DMS 273 treated with DMSO at 0.1 percent for 48 hours (cell line): Measurements from ENCODE around the gene EVI5L.
"Not testable (repeated sequence)": the region's sequence is repeated elsewhere in the genome, so short reads cannot be mapped to it uniquely, and the experiment has no call there.

Experiments
- DNase-seq: peaks from one replicate; lab custom pipeline; 2025; lab: John Stamatoyannopoulos, UW

The EVI5L gene

GRCh38 chr19:7846155-7846646 lies 16.2 kb downstream of the EVI5L start:
- no peak for DNase-seq

DNA sequence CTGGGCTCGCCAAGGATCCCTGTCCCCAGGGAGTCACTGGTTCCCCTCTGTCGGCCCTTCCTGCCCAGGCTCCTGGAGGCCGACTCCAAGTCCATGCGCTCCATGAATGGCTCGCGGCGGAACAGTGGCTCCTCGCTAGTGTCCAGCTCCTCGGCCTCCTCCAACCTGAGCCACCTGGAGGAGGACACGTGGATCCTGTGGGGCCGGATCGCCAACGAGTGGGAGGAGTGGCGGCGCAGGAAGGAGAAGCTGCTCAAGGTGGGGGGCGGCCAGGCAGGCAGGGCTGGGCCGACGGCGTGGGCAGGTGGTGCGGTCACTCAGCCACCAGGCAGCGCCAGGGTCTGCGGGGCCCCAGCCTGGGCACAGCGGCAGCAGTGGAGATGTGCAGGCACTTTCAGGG lies 17.6 kb downstream of the EVI5L start:
- DNase-seq, result no peak

GRCh38 chr19:7848779-7849457 lies 18.9 kb downstream of the EVI5L start:
- DNase-seq, result no peak

DNA sequence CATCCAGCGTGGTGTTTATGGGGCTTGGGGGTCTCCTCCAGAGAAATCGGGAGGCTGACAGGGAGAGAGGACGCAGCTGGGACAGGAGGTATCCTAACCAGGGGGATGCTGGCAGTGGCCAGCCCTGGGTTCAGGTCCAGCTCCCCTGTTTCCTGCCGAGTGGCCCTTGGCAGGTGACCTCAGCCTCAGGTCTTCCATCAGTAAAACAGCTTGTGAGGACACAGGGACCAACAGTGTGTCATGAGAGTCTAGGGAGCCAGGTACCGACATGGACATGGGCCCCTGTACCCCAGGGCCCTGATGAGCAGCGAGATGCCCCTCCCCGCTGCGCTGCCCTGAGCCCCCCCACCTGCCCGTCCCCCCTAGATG lies 19.6 kb downstream of the EVI5L start:
- DNase-seq, result no peak

GRCh38 chr19:7850000-7850813 lies 20.2 kb downstream of the EVI5L start:
- DNase-seq, result no peak

- DNase-seq, result no peak
These were observed 21.1 kb downstream of the EVI5L start for GRCh38 chr19:7850945-7851622.

GRCh38 chr19:7851623-7852500 lies 21.8 kb downstream of the EVI5L start:
- no peak for DNase-seq

- peak; percentile 25 for DNase-seq
These were observed 23.1 kb downstream of the EVI5L start for GRCh38 chr19:7852851-7853769.

GRCh38 chr19:7853770-7854128 lies 23.7 kb downstream of the EVI5L start:
- DNase-seq, result no peak

DNA sequence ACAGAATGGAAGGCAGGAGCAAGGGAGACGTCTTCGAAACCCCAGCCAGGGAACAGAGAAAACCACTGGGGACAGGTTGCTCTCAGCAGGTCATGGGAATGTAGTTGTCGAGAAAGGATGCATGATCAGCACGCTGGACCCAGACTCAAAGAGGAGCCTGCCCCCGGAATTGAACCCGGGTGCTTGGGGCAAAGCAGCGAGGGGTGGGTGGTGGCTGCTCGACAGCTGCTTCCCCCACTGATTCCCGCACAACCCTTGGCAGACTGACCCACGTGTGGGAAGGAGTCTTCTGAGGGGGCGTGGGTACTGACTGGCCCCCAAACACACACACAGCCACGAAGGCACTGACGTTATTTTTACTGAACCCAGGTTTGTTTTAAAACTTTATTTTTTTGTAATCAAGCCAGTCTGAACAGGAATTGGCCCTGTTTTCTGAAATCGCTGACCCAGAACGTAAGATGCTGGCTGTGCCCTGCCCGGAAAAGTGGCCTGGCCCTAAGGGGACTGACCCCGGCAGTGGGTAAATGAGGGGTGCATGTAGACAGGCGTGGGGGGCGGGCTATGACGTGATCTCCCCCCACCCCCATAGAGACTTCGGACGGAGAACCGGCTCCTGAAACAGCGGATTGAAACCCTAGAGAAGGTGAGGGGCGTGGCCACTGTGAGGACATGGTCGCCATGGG lies 25.5 kb downstream of the EVI5L start:
- no peak for DNase-seq

GRCh38 chr19:7856109-7856591 lies 26.1 kb downstream of the EVI5L start:
- DNase-seq, result no peak

- DNase-seq, result no peak
These were observed 27.0 kb downstream of the EVI5L start for GRCh38 chr19:7856679-7857663.

GRCh38 chr19:7857727-7858108 lies 27.7 kb downstream of the EVI5L start:
- no peak for DNase-seq

DNA sequence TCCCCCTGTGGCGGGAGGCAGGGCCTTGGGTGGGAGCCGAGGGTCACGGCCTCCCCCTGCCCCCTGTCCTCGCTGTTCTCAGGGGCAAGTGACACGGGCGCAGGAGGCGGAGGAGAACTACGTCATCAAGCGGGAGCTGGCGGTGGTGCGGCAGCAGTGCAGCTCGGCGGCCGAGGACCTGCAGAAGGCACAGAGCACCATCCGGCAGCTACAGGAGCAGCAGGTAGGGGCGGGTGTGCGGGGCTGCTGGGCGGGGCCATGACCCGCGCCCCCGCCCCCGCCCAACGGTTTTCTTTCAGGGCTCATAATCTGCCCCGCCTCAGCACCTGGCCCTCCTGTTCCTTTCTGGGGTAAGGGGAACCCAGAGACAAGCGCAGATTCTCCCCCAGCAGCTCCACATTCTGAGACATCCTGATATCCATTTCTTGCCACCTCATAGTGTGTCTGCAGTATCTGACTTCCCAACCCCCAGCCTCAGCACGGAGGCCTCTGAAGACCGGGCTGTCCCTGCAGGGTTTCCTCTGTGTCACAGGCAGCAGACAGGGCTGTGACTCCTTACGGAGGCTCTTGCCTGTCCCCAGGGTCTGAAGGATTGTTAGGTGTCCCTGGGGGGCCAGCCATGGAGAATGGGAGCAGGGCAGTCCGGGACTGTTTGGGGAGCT lies 28.2 kb downstream of the EVI5L start:
- DNase-seq, result no peak

DNA sequence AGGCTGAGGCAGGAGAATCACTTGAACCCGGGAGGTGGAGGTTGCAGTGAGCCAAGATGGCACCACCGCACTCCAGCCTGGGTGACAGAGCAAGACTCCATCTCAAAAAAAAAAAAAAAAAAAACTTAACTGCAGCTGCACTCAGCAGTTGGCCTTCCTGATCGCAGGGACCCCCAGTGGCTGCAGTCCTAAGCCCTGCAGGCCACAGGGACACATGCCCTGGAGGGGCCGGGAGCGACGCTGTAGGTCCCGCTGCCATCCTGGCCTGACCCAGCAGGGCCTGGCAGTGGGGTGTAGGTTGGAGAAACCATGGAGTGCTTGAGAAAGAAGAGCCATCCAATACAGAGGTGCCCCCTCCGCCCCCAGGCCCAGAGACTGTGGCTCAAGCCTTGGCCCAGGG lies 29.1 kb downstream of the EVI5L start:
- DNase-seq, result not testable (repeated sequence)

DNA sequence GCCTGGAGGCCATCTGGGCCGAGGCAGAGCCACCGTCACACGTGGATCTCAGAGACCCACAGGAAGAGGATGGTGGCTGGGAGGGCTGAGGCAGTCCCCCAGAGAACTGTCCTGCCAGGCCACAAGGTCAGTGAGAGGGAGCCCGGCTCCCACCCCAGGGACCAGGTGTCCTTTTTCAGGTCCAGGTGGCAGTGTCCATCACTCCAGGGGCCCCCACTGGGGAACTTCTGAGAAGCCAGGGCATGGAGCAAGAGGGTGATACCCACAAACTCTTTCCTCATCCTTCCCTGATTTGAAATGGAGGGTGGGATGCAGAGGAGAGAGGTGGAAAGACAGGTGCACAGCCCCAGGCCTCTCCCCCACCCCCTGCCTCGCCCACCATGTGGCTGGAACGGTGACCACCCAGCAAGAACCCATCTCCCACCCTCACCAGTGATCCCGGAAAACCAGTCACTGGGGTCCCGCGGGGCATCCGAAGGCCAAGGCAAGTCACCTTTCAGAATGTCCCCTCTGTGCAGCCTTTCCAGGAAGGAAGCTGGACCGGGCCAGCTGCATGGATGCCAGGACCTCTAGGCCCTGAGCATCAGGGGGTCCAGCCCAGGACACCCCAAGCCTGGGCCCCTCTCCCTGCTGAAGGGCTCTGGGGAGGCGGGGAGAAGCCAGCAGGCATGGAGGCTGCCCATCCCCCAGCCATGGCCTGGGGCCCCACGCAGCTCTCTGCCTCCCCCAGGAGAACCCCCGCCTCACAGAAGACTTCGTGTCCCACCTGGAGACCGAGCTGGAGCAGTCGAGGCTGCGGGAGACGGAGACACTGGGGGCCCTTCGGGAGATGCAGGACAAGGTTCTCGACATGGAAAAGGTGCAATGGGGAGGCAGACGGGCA lies 30.1 kb downstream of the EVI5L start:
- no peak for DNase-seq
